Measurements from ENCODE around the gene TRIM37. TPM values are rescaled to one million over a fixed set of nuclear protein-coding genes. Genes with fewer than 3 reads are reported as not detected.

The TRIM37 gene
- 10 to 100 TPM; 20.7 to 25.0 TPM for total RNA-seq
- polyA plus RNA-seq = 10 to 100 TPM in 1 of 2 donors, 1 to 10 TPM in 1; 9.6 to 10.6 TPM

- Histone ChIP-seq H3K27ac (ENCODE audit: low read depth, low read length) (peak within 1 kb of the TSS; percentile 81), H3K4me3 (ENCODE audit: low read length in 2 of 2) (peak within 1 kb of the TSS; percentile 67 to 71), H3K27me3 (ENCODE audit: insufficient read depth, low read length) (no peaks in the 10 kb centered on the region), H3K36me3 (ENCODE audit: insufficient read depth, low read length) (peaks cover 3% of the 10 kb centered on the region), H3K4me1 (ENCODE audit: insufficient read depth, low read length) (peaks cover 29% of the 10 kb centered on the region), H3K9me3 (ENCODE audit: control insufficient read depth in 1 of 2, low read length in 2 of 2) (no peaks in the 10 kb centered on the region)
- Mint-ChIP-seq H3K4me3 (peak within 1 kb of the TSS; percentile 90 to 96 (median 92)), H3K4me1 (peaks cover 25 to 47% (median 37%) of the 10 kb centered on the region in 4 donors), H3K36me3 (peaks cover 3 to 19% of the 10 kb centered on the region in 2 donors), H3K27ac (peak within 1 kb of the TSS; percentile 90 to 97 (median 95)), H3K9me3 (no peaks in the 10 kb centered on the region), H3K27me3 (no peaks in the 10 kb centered on the region)
- ChIA-PET CTCF (ENCODE audit: partially characterized antibody) (interaction anchor here (1.0 to 1.7 kb wide), 4 partner anchors 47 to 588 kb away, joined by 3 to 11 read pairs (median 4); partner anchors contain the start of gene SMG8), POLR2A (ENCODE audit: partially characterized antibody) (interaction anchor here (0.5 to 2.3 kb wide), 23 partner anchors 10 to 1571 kb away, joined by 3 to 28 read pairs (median 4); partner anchors contain the start of genes BCAS3, CLTC, GDPD1 and MTMR4)
- DNase-seq = peak; percentile 99 to 100 (median 99)
- intact Hi-C loops (cut with micrococcal nuclease) = loop anchor here (1.0 to 5.0 kb wide), 6 partner anchors 49 to 1849 kb away; partner anchors contain the start of genes GDPD1, MRPS23, MSI2 and PRR11
Measured at GRCh38 chr17:59106463-59107305, at the start of gene TRIM37. Gene TRIM37 (minus strand): TSS chr17:59106880. CDS start chr17:59106461, 419 bp downstream.

- Histone ChIP-seq H3K4me3 (ENCODE audit: low read length in 2 of 2) (peak within 1 kb of the TSS; percentile 93 to 98), H3K4me1 (ENCODE audit: insufficient read depth, low read length) (peaks cover 60% of the 10 kb centered on the region), H3K9me3 (ENCODE audit: control insufficient read depth in 1 of 2, low read length in 2 of 2) (no peaks in the 10 kb centered on the region), H3K36me3 (ENCODE audit: insufficient read depth, low read length) (no peaks in the 10 kb centered on the region), H3K27me3 (ENCODE audit: insufficient read depth, low read length) (no peaks in the 10 kb centered on the region), H3K27ac (ENCODE audit: low read depth, low read length) (peak within 1 kb of the TSS; percentile 65)
- H3K27me3 Mint-ChIP-seq = no peaks in the 10 kb centered on the region
- no peak within 1 kb of the TSS for H3K4me3 Mint-ChIP-seq
- ChIA-PET CTCF (ENCODE audit: partially characterized antibody) (interaction anchor here (0.6 to 2.1 kb wide), 6 partner anchors 9 to 641 kb away, joined by 3 to 15 read pairs (median 3); partner anchors contain the start of gene MTMR4), POLR2A (ENCODE audit: partially characterized antibody) (interaction anchor here (0.6 to 2.7 kb wide), 17 partner anchors 10 to 1521 kb away, joined by 3 to 28 read pairs (median 4); partner anchors contain the start of genes SMG8 and TRIM37)
- DNase-seq = peak in 3 of 5 donors; percentile 98 to 99 (median 99)
- H3K4me1 Mint-ChIP-seq = peaks cover 25 to 53% (median 39%) of the 10 kb centered on the region in 4 donors
- H3K36me3 Mint-ChIP-seq = peaks cover 0 to 2% of the 10 kb centered on the region in 2 donors
- no peak within 1 kb of the TSS for H3K27ac Mint-ChIP-seq
- intact Hi-C loops (cut with micrococcal nuclease) = loop anchor here (1.0 to 5.0 kb wide), 6 partner anchors 49 to 1148 kb away; partner anchors contain the start of genes GDPD1, MKS1, SMG8 and SRSF1
- no peaks in the 10 kb centered on the region for H3K9me3 Mint-ChIP-seq
Measured at GRCh38 chr17:59155439-59156177, 48.9 kb upstream of the TRIM37 start, which contains the start of gene PRR11. Gene PRR11 (plus strand): TSS chr17:59155746. CDS start chr17:59169753, 14,007 bp downstream.

GRCh38 chr17:59154721-59155438, 48.2 kb upstream of the TRIM37 start, which contains the start of gene SKA2:
Gene SKA2 (minus strand): TSS chr17:59155186. CDS start chr17:59155163, 23 bp downstream.
- POLR2A ChIA-PET (ENCODE audit: partially characterized antibody) = interaction anchor here (0.6 to 2.7 kb wide), 17 partner anchors 9 to 1522 kb away, joined by 3 to 28 read pairs (median 4); partner anchors contain the start of genes CLTC, SMG8 and TRIM37
- H3K36me3 Mint-ChIP-seq = peaks cover 0 to 2% of the 10 kb centered on the region in 2 donors
- H3K27ac Mint-ChIP-seq = no peak within 1 kb of the TSS

GRCh38 chr17:59154292-59154720, 47.6 kb upstream of the TRIM37 start:
- Mint-ChIP-seq H3K27ac (no peak overlapping the region), H3K9me3 (no peaks in the 10 kb centered on the region), H3K36me3 (peaks cover 0 to 2% of the 10 kb centered on the region in 2 donors), H3K4me3 (no peak overlapping the region), H3K27me3 (no peaks in the 10 kb centered on the region), H3K4me1 (peaks cover 28 to 51% (median 40%) of the 10 kb centered on the region in 4 donors)
- H3K36me3 ChIP-seq (ENCODE audit: insufficient read depth, low read length) = no peaks in the 10 kb centered on the region
- intact Hi-C loops (cut with micrococcal nuclease) = loop anchor here (2.0 kb wide), 2 partner anchors 66 to 936 kb away; partner anchors contain the start of genes GDPD1 and MKS1
- H3K27me3 ChIP-seq (ENCODE audit: insufficient read depth, low read length) = no peaks in the 10 kb centered on the region
- DNase-seq = peak in 2 of 5 donors; percentile 23 to 57
- ChIA-PET CTCF (ENCODE audit: partially characterized antibody) (interaction anchor here (0.9 to 2.1 kb wide), 4 partner anchors 11 to 640 kb away, joined by 3 to 15 read pairs (median 4); partner anchors contain the start of genes MTMR4 and TRIM37), POLR2A (ENCODE audit: partially characterized antibody) (interaction anchor here (1.1 to 2.7 kb wide), 9 partner anchors 8 to 810 kb away, joined by 3 to 17 read pairs (median 6); partner anchors contain the start of genes CLTC and SMG8)
- peaks cover 59% of the 10 kb centered on the region for H3K4me1 ChIP-seq (ENCODE audit: insufficient read depth, low read length)
- H3K27ac ChIP-seq (ENCODE audit: low read depth, low read length) = peak overlapping the region; percentile 65
- H3K9me3 ChIP-seq (ENCODE audit: control insufficient read depth in 1 of 2, low read length in 2 of 2) = no peaks in the 10 kb centered on the region
- peak overlapping the region; percentile 93 to 98 for H3K4me3 ChIP-seq (ENCODE audit: low read length in 2 of 2)

More at GRCh38 chr17:59154721-59155438, 48.2 kb upstream of the TRIM37 start, which contains the start of gene SKA2:
- intact Hi-C loops (cut with micrococcal nuclease) = loop anchor here (1.0 to 5.0 kb wide), 6 partner anchors 49 to 1148 kb away; partner anchors contain the start of genes GDPD1, MKS1, SMG8 and SRSF1
- Histone ChIP-seq H3K36me3 (ENCODE audit: insufficient read depth, low read length) (no peaks in the 10 kb centered on the region), H3K9me3 (ENCODE audit: control insufficient read depth in 1 of 2, low read length in 2 of 2) (no peaks in the 10 kb centered on the region), H3K4me1 (ENCODE audit: insufficient read depth, low read length) (peaks cover 59% of the 10 kb centered on the region), H3K27me3 (ENCODE audit: insufficient read depth, low read length) (no peaks in the 10 kb centered on the region), H3K4me3 (ENCODE audit: low read length in 2 of 2) (peak within 1 kb of the TSS; percentile 93 to 98), H3K27ac (ENCODE audit: low read depth, low read length) (peak within 1 kb of the TSS; percentile 65)
- DNase-seq = peak in 2 of 5 donors; percentile 98 to 99
- H3K4me1 Mint-ChIP-seq = peaks cover 26 to 50% (median 40%) of the 10 kb centered on the region in 4 donors
- no peaks in the 10 kb centered on the region for H3K27me3 Mint-ChIP-seq
- H3K4me3 Mint-ChIP-seq = no peak within 1 kb of the TSS
- no peaks in the 10 kb centered on the region for H3K9me3 Mint-ChIP-seq
- CTCF ChIA-PET (ENCODE audit: partially characterized antibody) = interaction anchor here (0.6 to 2.1 kb wide), 5 partner anchors 10 to 640 kb away, joined by 3 to 15 read pairs (median 3); partner anchors contain the start of gene MTMR4

- no peaks in the 10 kb centered on the region for H3K36me3 ChIP-seq (ENCODE audit: insufficient read depth, low read length)
- intact Hi-C loops (cut with micrococcal nuclease) = no loop called here
- Mint-ChIP-seq H3K27me3 (no peaks in the 10 kb centered on the region), H3K27ac (peak overlapping the region in 1 of 7 donors; percentile 20), H3K4me3 (peak overlapping the region in 5 of 8 donors; percentile 16 to 55 (median 44)), H3K36me3 (peaks cover 0 to 2% of the 10 kb centered on the region in 2 donors), H3K4me1 (peaks cover 29 to 47% (median 34%) of the 10 kb centered on the region in 4 donors), H3K9me3 (no peaks in the 10 kb centered on the region)
- no peaks in the 10 kb centered on the region for H3K9me3 ChIP-seq (ENCODE audit: control insufficient read depth in 1 of 2, low read length in 2 of 2)
- DNase-seq = no peak
- CTCF ChIA-PET (ENCODE audit: partially characterized antibody) = interaction anchor here (1.2 kb wide), 1 partner anchor 23 kb away, joined by 3 read pairs; no protein-coding TSS in a partner anchor
- POLR2A ChIA-PET (ENCODE audit: partially characterized antibody) = interaction anchor here (0.6 kb wide), 1 partner anchor 1240 kb away, joined by 3 read pairs; no protein-coding TSS in a partner anchor
- H3K4me3 ChIP-seq (ENCODE audit: low read length in 2 of 2) = no peak overlapping the region
- no peaks in the 10 kb centered on the region for H3K27me3 ChIP-seq (ENCODE audit: insufficient read depth, low read length)
- peaks cover 64% of the 10 kb centered on the region for H3K4me1 ChIP-seq (ENCODE audit: insufficient read depth, low read length)
- H3K27ac ChIP-seq (ENCODE audit: low read depth, low read length) = no peak overlapping the region
Measured at GRCh38 chr17:59152925-59153324, 46.2 kb upstream of the TRIM37 start.
